ENCODE data around the gene MRPL17. TPM values are rescaled to one million over a fixed set of nuclear protein-coding genes. Genes with fewer than 3 reads are reported as not detected.
A peak's percentile ranks its signal among the peaks of the same experiment; 100 is the strongest.

The MRPL17 gene
- polyA plus RNA-seq, 4 donors = 71.2 to 82.0 (median 73.2) TPM

GRCh38 chr11:6655020-6655789 is 27.9 kb downstream of the MRPL17 start:
- peak in 1 of 4 donors; percentile 43 for DNase-seq (ENCODE audit: low read depth in 4 of 4, low spot score in 3 of 4)

- DNase-seq (ENCODE audit: low read depth in 4 of 4, low spot score in 3 of 4) = no peak
Observed at GRCh38 chr11:6654281-6655019, 28.7 kb downstream of the MRPL17 start.

GRCh38 chr11:6653656-6654055 is 29.5 kb downstream of the MRPL17 start:
- no peak for DNase-seq (ENCODE audit: low read depth in 4 of 4, low spot score in 3 of 4)

GRCh38 chr11:6653097-6653496 is 30.0 kb downstream of the MRPL17 start:
- DNase-seq (ENCODE audit: low read depth in 4 of 4, low spot score in 3 of 4) = no peak

GRCh38 chr11:6652182-6652581 is 31.0 kb downstream of the MRPL17 start:
- DNase-seq (ENCODE audit: low read depth in 4 of 4, low spot score in 3 of 4) = no peak

GRCh38 chr11:6650980-6651379 is 32.2 kb downstream of the MRPL17 start:
- no peak for DNase-seq (ENCODE audit: low read depth in 4 of 4, low spot score in 3 of 4)

GRCh38 chr11:6650104-6650503 is 33.0 kb downstream of the MRPL17 start:
- DNase-seq (ENCODE audit: low read depth in 4 of 4, low spot score in 3 of 4) = no peak

GRCh38 chr11:6648501-6648900 is 34.6 kb downstream of the MRPL17 start:
- no peak for DNase-seq (ENCODE audit: low read depth in 4 of 4, low spot score in 3 of 4)

- DNase-seq (ENCODE audit: low read depth in 4 of 4, low spot score in 3 of 4) = no peak
Observed at GRCh38 chr11:6647836-6648235, 35.3 kb downstream of the MRPL17 start.

- no peak for DNase-seq (ENCODE audit: low read depth in 4 of 4, low spot score in 3 of 4)
Observed at GRCh38 chr11:6646918-6647679, 36.0 kb downstream of the MRPL17 start.

GRCh38 chr11:6646576-6646917 is 36.6 kb downstream of the MRPL17 start:
- peak in 3 of 4 donors; percentile 52 to 70 (median 61) for DNase-seq (ENCODE audit: low read depth in 4 of 4, low spot score in 3 of 4)

GRCh38 chr11:6646071-6646470 is 37.1 kb downstream of the MRPL17 start:
- no peak for DNase-seq (ENCODE audit: low read depth in 4 of 4, low spot score in 3 of 4)

GRCh38 chr11:6642957-6643356 is 40.2 kb downstream of the MRPL17 start:
- no peak for DNase-seq (ENCODE audit: low read depth in 4 of 4, low spot score in 3 of 4)

- no peak for DNase-seq (ENCODE audit: low read depth in 4 of 4, low spot score in 3 of 4)
Observed at GRCh38 chr11:6640985-6641701, 42.0 kb downstream of the MRPL17 start.

GRCh38 chr11:6640036-6640984 is 42.8 kb downstream of the MRPL17 start:
- no peak for DNase-seq (ENCODE audit: low read depth in 4 of 4, low spot score in 3 of 4)

- DNase-seq (ENCODE audit: low read depth in 4 of 4, low spot score in 3 of 4) = no peak
Observed at GRCh38 chr11:6638429-6638828, 44.7 kb downstream of the MRPL17 start.

- DNase-seq (ENCODE audit: low read depth in 4 of 4, low spot score in 3 of 4) = no peak
Observed at GRCh38 chr11:6637871-6638270, 45.3 kb downstream of the MRPL17 start.

GRCh38 chr11:6636480-6636879 is 46.7 kb downstream of the MRPL17 start:
- DNase-seq (ENCODE audit: low read depth in 4 of 4, low spot score in 3 of 4) = no peak

- DNase-seq (ENCODE audit: low read depth in 4 of 4, low spot score in 3 of 4) = no peak
Observed at GRCh38 chr11:6635082-6635932, 47.8 kb downstream of the MRPL17 start.
